HepG2 (cell line): ENCODE results near the gene MYH7B. TPM values are rescaled to one million over a fixed set of nuclear protein-coding genes. Genes with fewer than 3 reads are reported as not detected.

Source experiments
- CBFB ChIP-seq: sonication (generic); formaldehyde crosslinking; IDR thresholded peaks from 2 replicates; pipeline ENCODE4 v1.4.0; 2020; ENCODE audit warnings: missing genetic modification reagents
- CREB3 ChIP-seq: sonication (generic); formaldehyde crosslinking; IDR thresholded peaks from 2 replicates; pipeline ENCODE4 v1.5.0; 2020; ENCODE audit warnings: missing genetic modification reagents
- EEA1 ChIP-seq: sonication (generic); formaldehyde crosslinking; IDR thresholded peaks from 2 replicates; pipeline ENCODE4 v1.5.1; 2020; ENCODE audit warnings: mild to moderate bottlenecking, missing genetic modification reagents, borderline replicate concordance
- FOSL1 ChIP-seq: sonication (generic); formaldehyde crosslinking; IDR thresholded peaks from 2 replicates; pipeline ENCODE4 v1.9.0; 2021; ENCODE audit warnings: missing genetic modification reagents, borderline replicate concordance
- HOXA7 ChIP-seq: sonication (generic); formaldehyde crosslinking; IDR thresholded peaks from 2 replicates; pipeline ENCODE4 v1.8.1; 2022; ENCODE audit warnings: mild to moderate bottlenecking, missing genetic modification reagents, moderate library complexity
- IKZF5 ChIP-seq: IDR thresholded peaks from 2 replicates; pipeline ENCODE4 v1.6.1; 2018; ENCODE audit warnings: missing genetic modification reagents, mild to moderate bottlenecking, missing compliant biosample characterization
- KDM4B ChIP-seq: sonication (generic); formaldehyde crosslinking; IDR thresholded peaks from 2 replicates; pipeline ENCODE4 v1.4.0; 2020; ENCODE audit warnings: missing genetic modification reagents
- KDM5A ChIP-seq: fragments of 200-600 bp; sonication (generic); IDR thresholded peaks from 2 replicates; pipeline ENCODE4 v1.7.0; 2018; ENCODE audit warnings: antibody characterized with exemption, mild to moderate bottlenecking, low read length, borderline replicate concordance
- KMT2B ChIP-seq: IDR thresholded peaks from 2 replicates; pipeline ENCODE4 v1.6.1; 2016; ENCODE audit warnings: missing genetic modification reagents, missing compliant biosample characterization
- PHF20 ChIP-seq: sonication (generic); formaldehyde crosslinking; IDR thresholded peaks from 2 replicates; pipeline ENCODE4 v1.5.0; 2020; ENCODE audit warnings: mild to moderate bottlenecking, missing genetic modification reagents
- RAD51 ChIP-seq: fragments of 450-650 bp; IDR thresholded peaks from 2 replicates; pipeline ENCODE4 v1.6.1; 2016; ENCODE audit warnings: borderline replicate concordance
- TERF1 ChIP-seq: sonication (generic); formaldehyde crosslinking; IDR thresholded peaks from 2 replicates; pipeline ENCODE4 v1.8.0; 2022; ENCODE audit warnings: mild to moderate bottlenecking, missing genetic modification reagents, moderate library complexity
- ZFP36L2 ChIP-seq: sonication (generic); formaldehyde crosslinking; IDR thresholded peaks from 2 replicates; pipeline ENCODE4 v1.4.0; 2020; ENCODE audit warnings: missing genetic modification reagents
- ZFP91 ChIP-seq: sonication (generic); formaldehyde crosslinking; IDR thresholded peaks from 2 replicates; pipeline ENCODE4 v1.9.0; 2022; ENCODE audit warnings: missing genetic modification reagents, mild to moderate bottlenecking, borderline replicate concordance
- ZMYM3 ChIP-seq: sonication (generic); formaldehyde crosslinking; IDR thresholded peaks from 2 replicates; pipeline ENCODE4 v1.5.1; 2020; ENCODE audit warnings: mild to moderate bottlenecking, missing genetic modification reagents
- ZNF253 ChIP-seq: sonication (generic); formaldehyde crosslinking; IDR thresholded peaks from 2 replicates; pipeline ENCODE4 v1.8.0; 2022; ENCODE audit warnings: mild to moderate bottlenecking, missing genetic modification reagents, borderline replicate concordance
- ZNF354B ChIP-seq: sonication (generic); formaldehyde crosslinking; IDR thresholded peaks from 2 replicates; pipeline ENCODE4 v1.8.0; 2022; ENCODE audit warnings: mild to moderate bottlenecking, missing genetic modification reagents
- ZNF367 ChIP-seq: sonication (generic); formaldehyde crosslinking; IDR thresholded peaks from 2 replicates; pipeline ENCODE4 v1.4.0; 2020; ENCODE audit warnings: missing genetic modification reagents, borderline replicate concordance
- ZNF503 ChIP-seq: sonication (generic); formaldehyde crosslinking; IDR thresholded peaks from 2 replicates; pipeline ENCODE4 v1.4.0; 2020; ENCODE audit warnings: missing genetic modification reagents
- ZNF598 ChIP-seq: sonication (generic); formaldehyde crosslinking; IDR thresholded peaks from 2 replicates; pipeline ENCODE4 v1.5.1; 2020; ENCODE audit warnings: mild to moderate bottlenecking, missing genetic modification reagents, borderline replicate concordance
- ZNF772 ChIP-seq: sonication (generic); formaldehyde crosslinking; IDR thresholded peaks from 2 replicates; pipeline ENCODE4 v1.5.0; 2020; ENCODE audit warnings: mild to moderate bottlenecking, missing genetic modification reagents
- ZNF784 ChIP-seq: sonication (generic); formaldehyde crosslinking; IDR thresholded peaks from 2 replicates; pipeline ENCODE4 v1.5.1; 2020; ENCODE audit warnings: missing genetic modification reagents, mild to moderate bottlenecking, borderline replicate concordance
- ZNF891 ChIP-seq: sonication (generic); formaldehyde crosslinking; IDR thresholded peaks from 2 replicates; pipeline ENCODE4 v1.5.0; 2020; ENCODE audit warnings: mild to moderate bottlenecking, missing genetic modification reagents
- polyA plus RNA-seq, 8 experiments: library from polyadenylated mRNA; depleted of rRNA in 3 of 8; stranded (reverse) in 7 of 8; unstranded in 1 of 8; fragments of >200 nt; fragmentation: Illumina TruSeq in 4 of 8; extraction: Trizol in 4 of 8; gene quantifications; 2 replicates each; pipeline versions ENCODE4 v1.2.1 to v1.2.3, GENCODE V29; 2011 to 2016; ENCODE audit warnings: low read depth in 4 of 8, missing spikeins in 1 of 8, mixed read lengths in 1 of 8; ENCODE audit not compliant: insufficient read depth in 1 of 8
- total RNA-seq, 5 experiments: library from RNA; depleted of rRNA; stranded (reverse); fragments of >200 nt; fragmentation: Illumina TruSeq; extraction: Trizol; gene quantifications; 2 replicates each; pipeline ENCODE4 v1.2.3, GENCODE V29; 2016; ENCODE audit warnings: low read depth in 1 of 5

The MYH7B gene
- total and polyA plus RNA-seq, 2 of the 13 experiments (the other 11 are each of a cell fraction or from before 2014, with no cell fraction given) = 0.05 to 0.20 TPM

- TF ChIP-seq CREB3 (CRISPR knock-in tag) (no peak), ZMYM3 (CRISPR knock-in tag) (no peak), KMT2B (CRISPR knock-in tag) (no peak), CBFB (no peak), ZNF253 (CRISPR knock-in tag) (no peak), EEA1 (CRISPR knock-in tag) (no peak), ZNF354B (CRISPR knock-in tag) (no peak), KDM5A (no peak), RAD51 (no peak), ZNF891 (CRISPR knock-in tag) (peak; percentile 52; the same call in 1 of the 2 replicates), ZNF772 (CRISPR knock-in tag) (0 out of 2 replicates have a peak, but pooled peaks have one; percentile 38), ZFP91 (CRISPR knock-in tag) (no peak), FOSL1 (no peak), IKZF5 (CRISPR knock-in tag) (no peak), PHF20 (CRISPR knock-in tag) (no peak), HOXA7 (CRISPR knock-in tag) (no peak), ZFP36L2 (CRISPR knock-in tag) (no peak), ZNF784 (CRISPR knock-in tag) (0 out of 2 replicates have a peak, but pooled peaks have one; percentile 52), ZNF503 (CRISPR knock-in tag) (no peak), TERF1 (no peak), ZNF367 (CRISPR knock-in tag) (no peak), ZNF598 (CRISPR knock-in tag) (peak; percentile 71; the same call in 1 of the 2 replicates), KDM4B (CRISPR knock-in tag) (no peak)
These were observed 1.2 kb downstream of the MYH7B start (continued) for GRCh38 chr20:34956751-34957472.
